NCI-H2196 (cell line): ENCODE results near the gene LCORL.
"Not testable (repeated sequence)": the region's sequence is repeated elsewhere in the genome, so short reads cannot be mapped to it uniquely, and the experiment has no call there.

ENCODE experiments used
- DNase-seq: peaks from one replicate; lab custom pipeline; 2025; ENCODE audit not compliant: unreplicated experiment; lab: John Stamatoyannopoulos, UW

The LCORL gene

DNA sequence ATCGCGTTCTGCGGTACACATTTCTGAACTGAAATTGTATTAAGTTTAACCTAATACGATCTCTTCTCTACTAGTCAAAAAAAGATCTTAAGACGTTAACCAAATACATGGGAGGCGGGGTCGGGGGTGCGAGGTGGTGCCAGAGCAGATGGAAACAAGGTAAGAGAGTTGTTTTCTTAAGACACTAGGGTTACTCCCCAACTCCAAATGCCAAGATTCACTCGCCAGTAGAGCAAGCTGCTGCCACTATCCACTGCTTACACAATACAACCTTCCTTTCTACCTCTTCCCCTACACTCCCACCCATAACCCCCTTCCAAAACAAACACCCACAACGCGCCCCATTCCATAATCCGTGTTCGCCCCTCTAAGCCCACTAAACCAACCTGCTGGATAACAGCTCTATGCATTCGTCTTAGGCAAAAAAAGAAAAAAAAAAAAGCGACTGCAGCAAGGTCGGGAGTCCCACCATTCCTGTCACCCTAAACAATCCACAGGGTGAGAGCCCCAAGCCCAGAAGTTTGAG lies 1.3 kb downstream of the LCORL start:
- DNase-seq: no peak

GRCh38 chr4:18014269-18014668 lies 7.3 kb downstream of the LCORL start:
- DNase-seq: no peak

- DNase-seq: no peak
Observed at GRCh38 chr4:18012807-18013462, 8.6 kb downstream of the LCORL start.

DNA sequence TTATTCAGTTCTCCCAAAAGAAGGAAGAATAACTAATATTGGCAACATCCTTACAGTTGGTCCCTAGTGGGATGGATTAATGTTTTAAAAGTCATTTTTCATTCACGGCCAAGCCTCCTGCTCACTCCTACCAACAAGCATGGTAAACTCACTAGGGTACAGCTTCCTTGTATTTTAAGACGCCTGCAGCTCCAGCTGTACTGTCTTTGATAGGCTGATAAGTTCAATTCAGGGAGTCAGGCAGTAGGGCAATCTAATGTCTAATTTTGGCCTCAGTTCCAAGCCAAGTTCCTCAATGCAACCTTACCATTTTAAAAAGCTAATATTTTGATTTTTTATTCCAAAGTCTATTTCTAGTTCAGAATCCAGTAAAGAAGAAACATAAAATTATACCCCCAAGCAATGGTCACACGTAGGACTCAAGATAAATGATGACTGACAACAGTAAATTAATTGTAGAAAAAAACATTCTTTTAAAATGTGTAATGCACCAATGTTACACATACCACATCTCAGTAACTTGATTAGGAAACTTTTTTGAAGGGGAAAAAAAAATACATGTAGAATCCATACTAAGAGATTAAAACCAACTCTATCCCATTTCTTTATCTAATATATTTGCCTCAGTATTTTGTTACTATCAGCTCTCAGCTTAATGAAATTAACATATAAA lies 9.3 kb downstream of the LCORL start:
- no peak for DNase-seq

DNA sequence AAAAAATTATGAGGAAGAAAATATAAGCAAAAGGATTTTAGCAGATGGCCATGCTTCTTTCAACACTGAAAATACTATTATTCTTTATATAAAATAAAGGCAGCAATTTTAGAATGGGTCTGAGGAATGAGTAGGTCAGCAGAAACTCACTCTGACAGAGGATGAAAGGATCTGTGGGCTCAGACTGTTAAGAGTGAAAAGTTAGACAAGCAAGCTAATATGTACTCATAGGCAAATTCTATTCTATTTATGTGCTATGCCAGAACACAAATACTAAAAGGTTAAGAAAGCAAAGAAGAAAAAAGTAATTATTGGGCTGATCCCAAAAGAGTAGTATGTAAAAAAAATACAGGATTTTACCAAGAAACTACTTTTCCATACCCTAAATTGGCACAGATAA lies 13.9 kb downstream of the LCORL start:
- DNase-seq: no peak

DNA sequence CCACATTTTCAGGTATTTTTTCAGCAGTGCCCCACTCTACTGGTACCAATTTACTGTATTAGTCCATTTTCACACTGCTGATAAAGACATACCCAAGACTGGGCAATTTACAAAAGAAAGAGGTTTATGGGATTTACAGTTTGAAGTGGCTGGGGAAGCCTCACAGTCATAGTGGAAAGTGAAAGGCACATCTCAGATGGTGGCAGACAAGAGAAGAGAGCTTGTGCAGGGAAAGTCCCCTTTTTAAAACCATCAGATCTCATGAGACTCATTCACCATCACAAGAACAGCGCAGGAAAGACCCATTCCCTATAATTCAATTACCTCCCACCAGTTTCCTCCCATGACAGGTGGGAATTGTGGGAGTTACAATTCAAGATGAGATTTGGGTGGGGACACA lies 15.1 kb downstream of the LCORL start:
- DNase-seq: not testable (repeated sequence)

- no peak for DNase-seq
Observed at GRCh38 chr4:17997129-17997528, 24.4 kb downstream of the LCORL start.

DNA sequence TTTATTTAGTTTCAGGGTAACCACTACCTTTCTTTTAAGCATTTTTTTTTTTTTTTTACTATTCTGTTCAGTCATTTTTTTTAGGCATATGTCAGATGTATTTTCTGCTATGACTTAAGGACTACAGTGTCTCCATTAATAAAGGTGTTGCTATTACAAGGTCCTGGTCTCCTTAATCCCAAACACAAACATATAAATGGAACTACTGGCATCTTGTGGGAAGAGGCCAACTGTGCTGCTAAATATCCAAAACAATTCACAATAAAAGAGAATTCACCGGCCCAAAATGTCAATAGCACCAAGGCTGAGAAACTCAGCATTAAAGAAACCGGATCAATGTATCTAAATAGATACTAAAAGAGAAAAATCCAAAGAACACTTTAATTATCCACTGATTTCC lies 26.4 kb downstream of the LCORL start:
- no peak for DNase-seq

GRCh38 chr4:17985832-17986231 lies 35.7 kb downstream of the LCORL start:
- DNase-seq: no peak

DNA sequence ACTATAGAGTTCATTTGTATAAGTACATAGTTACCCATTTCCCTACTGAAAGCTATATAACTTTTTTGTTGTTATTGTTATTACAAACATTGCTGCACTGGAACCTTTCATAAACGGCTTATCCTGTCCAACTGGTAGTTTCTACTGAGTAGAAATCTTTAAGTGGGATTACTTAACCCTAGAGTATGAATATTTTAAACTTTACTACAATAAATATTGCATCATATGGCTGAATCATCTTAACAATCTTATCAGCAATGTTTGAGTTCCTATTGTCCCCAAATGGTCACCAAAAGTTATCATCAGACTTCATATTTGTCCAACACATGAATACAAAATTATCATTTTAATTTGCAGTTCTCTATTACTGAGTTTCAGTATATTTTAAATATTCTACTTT lies 40.5 kb downstream of the LCORL start:
- DNase-seq: no peak

DNA sequence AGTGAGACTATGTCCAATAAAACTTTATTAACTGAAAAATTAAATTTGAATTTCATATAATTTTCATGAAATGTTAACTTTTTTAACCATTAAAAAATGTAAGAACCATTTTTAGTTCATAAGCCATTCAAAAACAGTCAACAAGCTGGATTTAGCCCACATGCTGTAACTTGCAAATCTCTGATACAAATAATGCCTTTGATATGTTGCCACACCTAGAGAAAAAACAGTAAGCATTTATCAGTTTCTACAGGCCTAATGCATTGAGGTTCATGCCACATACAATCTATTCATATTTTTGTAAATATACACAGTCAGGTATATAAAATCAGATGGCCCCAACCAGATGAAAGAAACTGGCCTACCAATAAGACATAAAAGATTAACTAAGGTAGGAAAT lies 52.8 kb downstream of the LCORL start:
- DNase-seq: no peak

DNA sequence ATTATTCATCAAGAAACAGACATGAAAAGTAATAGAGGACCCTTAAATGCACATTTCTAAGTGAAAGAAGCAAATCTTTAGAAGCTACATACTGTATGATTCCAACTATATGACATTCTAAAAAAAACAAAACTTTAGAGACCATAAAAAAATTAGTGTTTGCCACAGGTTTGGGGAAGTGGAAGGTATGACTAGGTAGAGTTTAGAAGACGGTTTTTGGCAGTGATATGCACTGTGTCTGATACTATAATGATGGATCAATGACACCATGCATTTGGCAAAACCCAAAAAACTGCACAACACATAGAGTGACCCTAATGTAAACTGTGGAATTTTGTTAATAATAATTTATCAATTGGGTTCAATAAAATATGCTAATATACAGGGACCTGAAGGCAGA lies 54.5 kb downstream of the LCORL start:
- DNase-seq: no peak

GRCh38 chr4:17966312-17966711 lies 55.2 kb downstream of the LCORL start:
- no peak for DNase-seq

GRCh38 chr4:17964576-17964975 lies 57.0 kb downstream of the LCORL start:
- no peak for DNase-seq

DNA sequence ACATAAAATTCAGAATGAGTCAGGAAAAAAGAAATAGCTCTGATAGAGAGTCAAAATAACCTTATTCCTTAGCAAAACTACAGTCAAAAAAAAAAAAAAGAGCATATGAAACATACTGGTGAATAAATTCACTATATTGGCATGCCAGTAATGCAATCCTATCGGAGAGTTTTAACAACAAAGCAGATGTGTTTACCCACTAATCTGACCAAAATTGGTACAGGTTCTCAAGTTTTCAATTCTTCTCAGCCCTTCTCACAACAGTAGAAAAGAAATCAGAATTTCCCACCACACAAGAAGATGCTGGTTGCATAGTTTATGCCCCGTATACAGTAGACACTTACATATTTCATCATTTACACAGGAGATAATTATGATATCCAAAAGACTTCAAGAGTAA lies 59.4 kb downstream of the LCORL start:
- no peak for DNase-seq

- no peak for DNase-seq
Observed at GRCh38 chr4:17961249-17961648, 60.3 kb downstream of the LCORL start.

DNA sequence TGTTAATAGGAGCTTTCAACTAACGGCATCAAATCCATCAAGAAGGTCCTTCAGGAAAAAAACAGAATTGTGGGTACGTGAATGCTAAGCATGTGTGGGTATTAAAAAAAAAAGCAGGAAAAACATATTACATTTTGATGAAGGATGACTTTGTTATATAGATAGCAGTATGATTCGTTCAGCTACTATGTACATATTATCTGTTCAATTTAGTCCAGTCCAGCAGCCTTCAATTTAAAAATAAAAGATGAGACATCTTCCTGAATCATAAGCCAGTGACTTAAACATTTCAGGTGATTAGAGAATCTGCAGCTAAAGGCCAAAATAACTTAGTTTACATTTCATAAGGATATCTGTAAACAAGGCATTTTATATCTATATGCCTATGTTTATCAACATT lies 63.4 kb downstream of the LCORL start:
- DNase-seq: no peak

GRCh38 chr4:17957688-17958087 lies 63.9 kb downstream of the LCORL start:
- no peak for DNase-seq

DNA sequence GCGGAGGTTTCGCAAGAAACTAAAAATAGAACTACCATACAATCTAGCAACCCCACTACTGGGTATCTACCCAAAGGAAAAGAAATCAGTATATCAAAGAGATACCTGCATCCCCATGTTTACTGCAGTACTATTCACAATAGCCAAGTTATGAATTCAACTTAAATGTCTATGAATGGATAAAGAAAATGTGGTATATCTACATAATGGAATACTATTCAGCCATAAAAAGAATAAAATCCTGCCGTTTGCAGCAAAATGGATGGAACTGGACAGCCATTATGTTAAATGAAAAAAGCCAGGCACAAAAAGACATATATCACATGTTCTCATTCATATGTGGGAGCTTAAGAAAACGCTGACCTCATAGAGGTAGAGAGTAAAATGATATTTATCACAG lies 65.3 kb downstream of the LCORL start:
- DNase-seq: no peak

- no peak for DNase-seq
Observed at GRCh38 chr4:17945303-17945702, 76.3 kb downstream of the LCORL start.

GRCh38 chr4:17941731-17942130 lies 79.8 kb downstream of the LCORL start:
- no peak for DNase-seq

DNA sequence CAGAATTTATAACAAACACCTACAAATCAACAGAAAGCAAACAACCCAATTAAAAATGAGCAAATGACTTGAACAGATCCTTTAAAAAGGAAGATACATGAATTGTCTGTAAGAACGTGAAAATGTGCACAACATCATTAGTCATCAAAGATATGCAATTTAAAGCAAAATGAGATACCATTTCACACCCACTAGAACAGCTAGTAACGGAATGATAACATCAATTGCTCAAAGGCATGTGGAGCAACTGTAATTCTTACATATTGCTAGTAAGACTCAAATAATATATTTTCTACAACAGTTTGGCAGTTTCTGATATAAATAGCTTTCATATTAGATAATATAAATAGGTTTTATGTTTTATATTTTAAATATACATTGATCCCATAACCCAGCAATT lies 82.5 kb downstream of the LCORL start:
- DNase-seq: no peak

DNA sequence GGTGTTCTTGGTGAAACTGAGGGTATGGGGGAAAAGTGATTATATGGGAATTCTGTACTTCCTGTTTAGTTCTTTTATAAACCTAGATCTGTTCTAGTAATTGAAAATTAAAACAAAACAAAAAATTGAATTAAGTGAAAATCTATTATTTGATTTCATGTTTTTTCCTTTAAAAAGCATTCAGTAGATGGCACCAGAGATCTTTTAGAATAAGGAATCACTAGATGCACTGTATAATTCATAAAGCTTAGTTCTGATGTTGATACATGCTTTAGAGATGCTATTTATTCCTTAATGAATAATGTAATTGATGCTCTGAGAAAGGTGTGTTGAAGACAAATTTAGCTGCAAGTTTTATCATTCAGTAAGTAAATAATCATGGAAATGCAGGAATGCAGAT lies 87.3 kb downstream of the LCORL start:
- no peak for DNase-seq
